Parathyroid adenoma (tissue), 2 donors: ENCODE measurements around the gene LCMT1.

Experiments
- H2AFZ ChIP-seq: fragments of 300-600 bp; sonication (generic); one replicate; pipeline ENCODE4 v1.7.0; 2017; ENCODE audit warnings: antibody characterized with exemption, mild to moderate bottlenecking
- H3K27ac ChIP-seq: fragments of 300-600 bp; sonication (generic); one replicate; pipeline ENCODE4 v1.7.0; 2017
- H3K27me3 ChIP-seq: fragments of 300-600 bp; sonication (generic); one replicate; pipeline ENCODE4 v1.7.0; 2017; ENCODE audit warnings: low read length; ENCODE audit not compliant: control insufficient read depth, insufficient read depth
- H3K36me3 ChIP-seq: fragments of 300-600 bp; sonication (generic); one replicate; pipeline ENCODE4 v1.7.0; 2017; ENCODE audit warnings: low read length; ENCODE audit not compliant: control insufficient read depth, insufficient read depth
- H3K4me1 ChIP-seq: fragments of 300-600 bp; sonication (generic); one replicate; pipeline ENCODE4 v1.7.0; 2017; ENCODE audit warnings: control low read depth
- H3K4me2 ChIP-seq: fragments of 300-600 bp; sonication (generic); one replicate; pipeline ENCODE4 v1.7.0; 2017; ENCODE audit warnings: low read length
- H3K4me3 ChIP-seq: fragments of 300-600 bp; sonication (generic); one replicate; pipeline ENCODE4 v1.7.0; 2017; ENCODE audit warnings: low read depth, low read length
- H3K79me2 ChIP-seq: fragments of 300-600 bp; sonication (generic); one replicate; pipeline ENCODE4 v1.7.0; 2017; ENCODE audit warnings: control low read depth
- H3K9ac ChIP-seq: fragments of 300-600 bp; sonication (generic); one replicate; pipeline ENCODE4 v1.7.0; 2017; ENCODE audit warnings: mild to moderate bottlenecking
- H3K9me3 ChIP-seq: fragments of 300-600 bp; sonication (generic); one replicate; pipeline ENCODE4 v1.7.0; 2017; ENCODE audit warnings: low read length; ENCODE audit not compliant: control insufficient read depth
- TF ChIP-seq, protein P1 (sequence below): fragments of 300-600 bp; sonication (generic); IDR thresholded peaks from one replicate; pipeline ENCODE4 v1.7.0; 2017; ENCODE audit warnings: antibody characterized with exemption, mild to moderate bottlenecking
- donor health status: primary hyperparathyroidism.

Gene LCMT1

GRCh38 chr16:25078386-25078978 is 33.1 kb upstream of the LCMT1 start:
- Histone ChIP-seq H3K27ac (no peak overlapping the region), H3K79me2 (no peaks in the 10 kb centered on the region), H3K36me3 (no peaks in the 10 kb centered on the region), H3K4me1 (no peaks in the 10 kb centered on the region), H3K27me3 (no peaks in the 10 kb centered on the region), H2AFZ (no peak overlapping the region), H3K4me2 (no peak overlapping the region), H3K9ac (no peak overlapping the region), H3K9me3 (no peaks in the 10 kb centered on the region), H3K4me3 (no peak overlapping the region)
- TF ChIP-seq, protein P1, sequence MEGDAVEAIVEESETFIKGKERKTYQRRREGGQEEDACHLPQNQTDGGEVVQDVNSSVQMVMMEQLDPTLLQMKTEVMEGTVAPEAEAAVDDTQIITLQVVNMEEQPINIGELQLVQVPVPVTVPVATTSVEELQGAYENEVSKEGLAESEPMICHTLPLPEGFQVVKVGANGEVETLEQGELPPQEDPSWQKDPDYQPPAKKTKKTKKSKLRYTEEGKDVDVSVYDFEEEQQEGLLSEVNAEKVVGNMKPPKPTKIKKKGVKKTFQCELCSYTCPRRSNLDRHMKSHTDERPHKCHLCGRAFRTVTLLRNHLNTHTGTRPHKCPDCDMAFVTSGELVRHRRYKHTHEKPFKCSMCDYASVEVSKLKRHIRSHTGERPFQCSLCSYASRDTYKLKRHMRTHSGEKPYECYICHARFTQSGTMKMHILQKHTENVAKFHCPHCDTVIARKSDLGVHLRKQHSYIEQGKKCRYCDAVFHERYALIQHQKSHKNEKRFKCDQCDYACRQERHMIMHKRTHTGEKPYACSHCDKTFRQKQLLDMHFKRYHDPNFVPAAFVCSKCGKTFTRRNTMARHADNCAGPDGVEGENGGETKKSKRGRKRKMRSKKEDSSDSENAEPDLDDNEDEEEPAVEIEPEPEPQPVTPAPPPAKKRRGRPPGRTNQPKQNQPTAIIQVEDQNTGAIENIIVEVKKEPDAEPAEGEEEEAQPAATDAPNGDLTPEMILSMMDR, result no peak

DNA sequence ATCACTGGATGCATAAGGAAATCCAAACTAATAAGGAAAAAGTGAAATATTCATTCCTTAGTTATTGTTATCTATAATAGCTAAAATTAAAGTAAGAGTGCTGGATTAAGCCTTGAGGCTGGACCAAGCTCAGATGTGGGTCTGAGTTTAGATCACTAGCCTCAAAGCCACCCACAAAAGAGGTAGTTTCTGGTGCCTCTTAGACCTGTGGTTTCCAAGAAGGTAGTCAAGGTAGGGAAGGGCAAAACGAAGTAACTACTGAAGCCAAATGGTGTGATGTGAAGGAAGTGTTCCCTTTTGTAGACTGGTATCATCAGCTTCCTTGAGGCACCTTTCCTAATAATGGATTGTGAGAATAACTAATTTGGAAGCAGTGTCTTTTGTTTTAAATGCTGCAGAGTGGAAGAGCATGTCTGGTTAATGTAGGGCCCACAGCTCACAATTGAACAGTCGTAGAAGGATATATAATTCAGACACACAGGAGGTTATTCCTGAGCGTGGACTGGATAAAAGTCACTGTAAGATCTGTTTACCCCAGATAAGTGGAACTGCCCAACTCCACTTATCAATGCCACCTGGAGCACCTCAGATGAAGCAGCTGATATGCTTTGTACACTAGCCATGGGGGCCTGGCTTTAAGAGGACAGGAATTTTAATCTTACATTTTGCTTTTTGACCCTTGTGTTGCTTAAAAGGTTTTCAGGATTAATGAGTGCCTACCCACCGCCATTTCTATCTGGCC is 31.7 kb upstream of the LCMT1 start:
- Histone ChIP-seq H3K9ac (no peak overlapping the region), H3K36me3 (no peaks in the 10 kb centered on the region), H3K4me3 (no peak overlapping the region), H3K9me3 (no peaks in the 10 kb centered on the region), H3K4me1 (no peaks in the 10 kb centered on the region), H3K4me2 (no peak overlapping the region), H2AFZ (no peak overlapping the region), H3K79me2 (no peaks in the 10 kb centered on the region), H3K27ac (no peak overlapping the region), H3K27me3 (no peaks in the 10 kb centered on the region)
- TF ChIP-seq, protein P1, result no peak

DNA sequence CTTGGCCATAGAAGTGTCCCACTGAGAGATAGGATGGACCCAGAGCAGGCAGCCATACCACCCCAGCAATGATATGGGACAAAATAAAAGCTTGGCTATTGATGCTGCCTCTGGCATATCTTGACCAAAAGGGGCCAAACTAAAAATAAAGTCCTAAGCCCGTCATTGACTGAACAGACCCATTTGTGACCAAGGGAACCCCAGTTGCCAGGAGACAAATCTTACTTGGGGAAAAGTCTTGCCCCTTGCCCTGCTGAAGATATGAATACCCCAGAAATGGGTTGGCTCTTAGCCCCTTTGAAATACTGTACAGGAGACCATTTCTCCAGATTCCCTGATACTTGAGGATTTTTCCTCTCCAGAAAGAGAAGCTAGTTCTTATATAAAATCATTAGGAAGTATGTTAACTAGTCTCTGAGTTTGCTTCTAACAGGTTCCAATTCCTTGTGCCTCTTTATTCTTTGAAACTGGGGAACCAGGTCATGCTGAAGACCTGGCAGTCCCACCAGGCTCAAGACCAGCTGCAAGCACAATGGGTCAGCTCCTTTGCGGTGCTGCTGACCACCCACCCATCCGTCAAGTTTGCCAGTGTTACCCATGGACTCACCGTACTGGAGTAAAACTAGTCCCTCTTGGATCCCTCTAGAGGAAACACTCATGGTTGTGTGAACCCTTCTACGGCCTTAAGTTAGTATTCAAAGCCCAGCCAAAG is 31.0 kb upstream of the LCMT1 start:
- Histone ChIP-seq H2AFZ (no peak overlapping the region), H3K4me2 (no peak overlapping the region), H3K27ac (no peak overlapping the region)

DNA sequence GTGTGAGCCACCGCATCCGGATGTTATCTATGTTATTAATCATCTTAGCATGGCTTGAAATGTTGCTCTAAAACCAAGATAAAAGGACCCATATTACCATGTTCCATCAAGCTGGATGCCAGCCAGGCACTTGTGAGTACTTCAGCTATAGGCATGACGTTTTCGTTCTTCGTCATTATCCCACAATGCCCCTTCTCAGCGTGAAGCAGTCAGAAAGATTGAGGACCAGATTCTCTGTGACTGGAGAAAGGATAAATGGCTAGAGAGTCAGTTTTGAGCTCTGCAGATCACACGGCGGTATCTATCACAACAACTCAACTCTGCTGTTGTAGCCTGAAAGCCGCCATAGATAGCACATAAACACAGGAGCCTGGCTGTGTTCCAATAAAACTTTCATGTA is 29.8 kb upstream of the LCMT1 start:
- Histone ChIP-seq H3K27ac (no peak overlapping the region), H3K4me3 (no peak overlapping the region), H3K27me3 (no peaks in the 10 kb centered on the region), H3K9me3 (no peaks in the 10 kb centered on the region), H2AFZ (no peak overlapping the region), H3K4me2 (no peak overlapping the region), H3K79me2 (no peaks in the 10 kb centered on the region), H3K9ac (no peak overlapping the region), H3K4me1 (no peaks in the 10 kb centered on the region), H3K36me3 (no peaks in the 10 kb centered on the region)
- TF ChIP-seq, protein P1, result no peak

More for the DNA sequence above, 31.0 kb upstream of the LCMT1 start:
- H3K4me3 ChIP-seq, result no peak overlapping the region
- H3K4me1 ChIP-seq, result no peaks in the 10 kb centered on the region
- TF ChIP-seq, protein P1, result no peak
- H3K79me2 ChIP-seq, result no peaks in the 10 kb centered on the region
- H3K36me3 ChIP-seq, result no peaks in the 10 kb centered on the region
- H3K9ac ChIP-seq, result no peak overlapping the region
- no peaks in the 10 kb centered on the region for H3K9me3 ChIP-seq
- H3K27me3 ChIP-seq, result no peaks in the 10 kb centered on the region
